GM12874 (cell line): ENCODE data around the gene LRRC8B.

ENCODE experiments used
- CTCF ChIP-seq: IDR thresholded peaks from 2 replicates; pipeline ENCODE4 v1.5.1; 2011; ENCODE audit warnings: low read depth, mild to moderate bottlenecking, control low read depth, low read length, moderate library complexity; ENCODE audit not compliant: insufficient read depth

The LRRC8B gene

GRCh38 chr1:89613928-89614327 lies 89.3 kb downstream of the LRRC8B start:
- no peak for TF ChIP-seq CTCF

GRCh38 chr1:89615676-89616598 lies 91.3 kb downstream of the LRRC8B start:
- TF ChIP-seq CTCF = peak; percentile 50

- TF ChIP-seq CTCF = no peak
Measured at GRCh38 chr1:89616844-89617627, 92.4 kb downstream of the LRRC8B start.

GRCh38 chr1:89620664-89621063 lies 96.0 kb downstream of the LRRC8B start:
- TF ChIP-seq CTCF = no peak

- no peak for TF ChIP-seq CTCF
Measured at GRCh38 chr1:89622895-89623294, 98.3 kb downstream of the LRRC8B start.

- TF ChIP-seq CTCF = no peak
Measured at GRCh38 chr1:89624314-89624713, 99.7 kb downstream of the LRRC8B start.

GRCh38 chr1:89624715-89625323 lies 100.2 kb downstream of the LRRC8B start:
- no peak for TF ChIP-seq CTCF
